Erythroblast (primary cell): Measurements from ENCODE around the gene APOL2.

Source experiments
- GATA1 ChIP-seq: IDR thresholded peaks from 2 replicates; pipeline ENCODE4 v1.6.1; 2011; ENCODE audit warnings: low read depth, mild to moderate bottlenecking, control low read depth, low read length, moderate library complexity
- POLR2A ChIP-seq: IDR thresholded peaks from 2 replicates; pipeline ENCODE4 v1.6.1; 2011; ENCODE audit warnings: mild to moderate bottlenecking, low read length

DNA sequence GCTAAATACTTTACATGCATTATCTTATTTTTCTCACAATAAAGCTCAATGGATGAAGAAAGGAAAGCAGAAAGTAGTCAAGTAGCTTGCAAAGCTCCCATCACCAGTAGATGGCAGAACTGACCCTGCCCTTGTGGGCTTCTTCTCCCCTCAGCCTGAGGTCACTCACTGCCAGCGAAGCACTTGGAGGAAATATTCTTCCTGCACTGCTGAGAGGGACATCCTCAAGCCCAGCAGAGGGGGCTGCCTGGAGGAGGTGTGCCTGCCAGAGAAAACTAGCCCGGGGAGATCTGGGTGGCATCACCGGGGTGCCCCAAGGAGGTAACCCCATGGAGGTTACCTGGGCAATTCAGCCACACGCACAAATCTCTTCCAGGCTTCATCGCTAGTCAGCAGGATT, 44.4 kb downstream of the APOL2 start:
- TF ChIP-seq POLR2A = no peak
- no peak for TF ChIP-seq GATA1
